ENCODE measurements around the gene IFITM1. TPM values are rescaled to one million over a fixed set of nuclear protein-coding genes. Genes with fewer than 3 reads are reported as not detected.
"Not testable (repeated sequence)": the region's sequence is repeated elsewhere in the genome, so short reads cannot be mapped to it uniquely, and the experiment has no call there.

Gene IFITM1
- polyA plus RNA-seq, 3 donors, result 26.0 to 49.5 (median 36.3) TPM

GRCh38 chr11:285021-285893 lies 28.6 kb upstream of the IFITM1 start:
- WGBS (ENCODE audit: insufficient coverage), result 92% methylated on average over 25 of the region's 29 CpGs
- H3K4me2 ChIP-seq (replicated peaks; ENCODE audit: extremely low read depth, low read length, poor library complexity, severe bottlenecking), result no peak overlapping the region
- peaks cover 59 to 84% (median 61%) of the 10 kb centered on the region in 3 donors for H3K27me3 Mint-ChIP-seq (ENCODE audit: low read depth in 3 of 3)
- peak overlapping the region in 1 of 2 donors; percentile 40 for H3K4me3 Mint-ChIP-seq
- no peak overlapping the region for H3K27ac Mint-ChIP-seq
- H3K9me3 ChIP-seq (replicated peaks in 1 of 2; ENCODE audit: control insufficient read depth in 1 of 2, insufficient read depth in 1 of 2, low read length in 2 of 2), result peaks cover 0 to 13% of the 10 kb centered on the region in 2 donors
- H3K27me3 ChIP-seq (ENCODE audit: control insufficient read depth in 2 of 2, insufficient read depth in 2 of 2, low read length in 2 of 2), result peaks cover 24 to 51% of the 10 kb centered on the region in 2 donors
- no peak overlapping the region for H3K4me3 ChIP-seq (replicated peaks in 1 of 3; ENCODE audit: low read depth in 2 of 3, low read length in 3 of 3)
- H4K20me1 ChIP-seq (ENCODE audit: insufficient read depth, low read length), result peaks cover 5% of the 10 kb centered on the region
- peaks cover 27 to 37% of the 10 kb centered on the region in 2 donors for H3K4me1 ChIP-seq (ENCODE audit: control insufficient read depth in 1 of 2, insufficient read depth in 2 of 2, low read length in 2 of 2)
- DNase-seq, result no peak
- no peak overlapping the region for H3K27ac ChIP-seq (ENCODE audit: low read depth in 1 of 2, low read length in 2 of 2)
- peaks cover 0 to 27% (median 10%) of the 10 kb centered on the region in 7 donors for H3K9me3 Mint-ChIP-seq
- H2AFZ ChIP-seq (ENCODE audit: insufficient read depth, low read depth, low read length, poor library complexity, severe bottlenecking), result no peak overlapping the region
- H3K36me3 ChIP-seq (replicated peaks in 1 of 2; ENCODE audit: control insufficient read depth in 1 of 2, insufficient read depth in 2 of 2, low read length in 2 of 2), result no peaks in the 10 kb centered on the region
- intact Hi-C loops (cut with micrococcal nuclease), result loop anchor here in 1 of 2 donors (5.0 kb wide), 1 partner anchor 33 kb away; no protein-coding TSS in a partner anchor
- no peak for TF ChIP-seq CTCF (IDR thresholded peaks at IDR 0.05)
- peaks cover 32% of the 10 kb centered on the region for H3K4me1 Mint-ChIP-seq
- H3K36me3 Mint-ChIP-seq, result peaks cover 9 to 19% of the 10 kb centered on the region in 2 donors
- H3K79me2 ChIP-seq (ENCODE audit: insufficient read depth, low read length), result no peaks in the 10 kb centered on the region
- no peak overlapping the region for H3K9ac ChIP-seq (ENCODE audit: insufficient read depth, low read length, poor library complexity, severe bottlenecking)

GRCh38 chr11:285894-286220 lies 28.0 kb upstream of the IFITM1 start:
- Mint-ChIP-seq H3K27me3 (ENCODE audit: low read depth in 3 of 3) (peaks cover 55 to 82% (median 59%) of the 10 kb centered on the region in 3 donors), H3K9me3 (peaks cover 0 to 24% (median 10%) of the 10 kb centered on the region in 7 donors), H3K4me1 (peaks cover 29% of the 10 kb centered on the region), H3K36me3 (peaks cover 7 to 19% of the 10 kb centered on the region in 2 donors), H3K27ac (no peak overlapping the region), H3K4me3 (peak overlapping the region in 1 of 2 donors; percentile 21)
- Histone ChIP-seq H3K36me3 (replicated peaks in 1 of 2; ENCODE audit: control insufficient read depth in 1 of 2, insufficient read depth in 2 of 2, low read length in 2 of 2) (no peaks in the 10 kb centered on the region), H3K4me2 (replicated peaks; ENCODE audit: extremely low read depth, low read length, poor library complexity, severe bottlenecking) (no peak overlapping the region), H3K27me3 (ENCODE audit: control insufficient read depth in 2 of 2, insufficient read depth in 2 of 2, low read length in 2 of 2) (peaks cover 20 to 48% of the 10 kb centered on the region in 2 donors), H4K20me1 (ENCODE audit: insufficient read depth, low read length) (peaks cover 5% of the 10 kb centered on the region), H3K4me1 (ENCODE audit: control insufficient read depth in 1 of 2, insufficient read depth in 2 of 2, low read length in 2 of 2) (peaks cover 23 to 31% of the 10 kb centered on the region in 2 donors), H2AFZ (ENCODE audit: insufficient read depth, low read depth, low read length, poor library complexity, severe bottlenecking) (no peak overlapping the region), H3K9ac (ENCODE audit: insufficient read depth, low read length, poor library complexity, severe bottlenecking) (no peak overlapping the region), H3K27ac (ENCODE audit: low read depth in 1 of 2, low read length in 2 of 2) (no peak overlapping the region), H3K79me2 (ENCODE audit: insufficient read depth, low read length) (no peaks in the 10 kb centered on the region), H3K9me3 (replicated peaks in 1 of 2; ENCODE audit: control insufficient read depth in 1 of 2, insufficient read depth in 1 of 2, low read length in 2 of 2) (peaks cover 0 to 13% of the 10 kb centered on the region in 2 donors), H3K4me3 (replicated peaks in 1 of 3; ENCODE audit: low read depth in 2 of 3, low read length in 3 of 3) (no peak overlapping the region)
- intact Hi-C loops (cut with micrococcal nuclease), result loop anchor here in 1 of 2 donors (5.0 kb wide), 1 partner anchor 34 kb away; no protein-coding TSS in a partner anchor
- WGBS (ENCODE audit: insufficient coverage), result 100% methylated on average over 1 of the region's 8 CpGs
- DNase-seq, result no peak
- TF ChIP-seq CTCF (IDR thresholded peaks at IDR 0.05), result no peak

GRCh38 chr11:286977-287820 lies 26.6 kb upstream of the IFITM1 start:
- Mint-ChIP-seq H3K4me1 (peaks cover 19% of the 10 kb centered on the region), H3K9me3 (peaks cover 0 to 12% (median 6%) of the 10 kb centered on the region in 7 donors), H3K4me3 (peak overlapping the region; percentile 25 to 95)

More at GRCh38 chr11:286977-287820, 26.6 kb upstream of the IFITM1 start:
- peaks cover 42 to 69% (median 45%) of the 10 kb centered on the region in 3 donors for H3K27me3 Mint-ChIP-seq (ENCODE audit: low read depth in 3 of 3)
- peaks cover 14 to 20% of the 10 kb centered on the region in 2 donors for H3K4me1 ChIP-seq (ENCODE audit: control insufficient read depth in 1 of 2, insufficient read depth in 2 of 2, low read length in 2 of 2)
- not testable (repeated sequence) for H3K4me3 ChIP-seq (replicated peaks in 1 of 3; ENCODE audit: low read depth in 2 of 3, low read length in 3 of 3); H3K79me2 ChIP-seq (ENCODE audit: insufficient read depth, low read length); H3K36me3 ChIP-seq (replicated peaks in 1 of 2; ENCODE audit: control insufficient read depth in 1 of 2, insufficient read depth in 2 of 2, low read length in 2 of 2); H2AFZ ChIP-seq (ENCODE audit: insufficient read depth, low read depth, low read length, poor library complexity, severe bottlenecking); H3K9me3 ChIP-seq (replicated peaks in 1 of 2; ENCODE audit: control insufficient read depth in 1 of 2, insufficient read depth in 1 of 2, low read length in 2 of 2); DNase-seq; H3K27ac ChIP-seq (ENCODE audit: low read depth in 1 of 2, low read length in 2 of 2); H3K9ac ChIP-seq (ENCODE audit: insufficient read depth, low read length, poor library complexity, severe bottlenecking); H3K27ac Mint-ChIP-seq; H4K20me1 ChIP-seq (ENCODE audit: insufficient read depth, low read length)
- intact Hi-C loops (cut with micrococcal nuclease), result loop anchor here in 1 of 2 donors (5.0 kb wide), 1 partner anchor 35 kb away; no protein-coding TSS in a partner anchor
- peaks cover 4 to 18% of the 10 kb centered on the region in 2 donors for H3K36me3 Mint-ChIP-seq
- peak overlapping the region; percentile 92 for H3K4me2 ChIP-seq (replicated peaks; ENCODE audit: extremely low read depth, low read length, poor library complexity, severe bottlenecking)
- peaks cover 7 to 34% of the 10 kb centered on the region in 2 donors for H3K27me3 ChIP-seq (ENCODE audit: control insufficient read depth in 2 of 2, insufficient read depth in 2 of 2, low read length in 2 of 2)
- WGBS (ENCODE audit: insufficient coverage), result 77% methylated on average over 16 of the region's 27 CpGs
